Pancreas (tissue), 10 donors: ENCODE measurements around the gene CRABP2. TPM values are rescaled to one million over a fixed set of nuclear protein-coding genes. Genes with fewer than 3 reads are reported as not detected.

Experiments used
- ATAC-seq, 4 donors: fragments of 200-7000 bp; cut with Tn5 transposase; one replicate each; pipeline versions ENCODE4 v1.8.0 to v1.9.1; 2020; ENCODE audit warnings: mild to moderate bottlenecking in 4 of 4, moderate library complexity in 4 of 4
- DNase-seq, 6 donors: peaks; one replicate each; pipeline ENCODE4 v3.0.0-alpha.2; 2020
- FAIRE-seq: peaks from 2 replicates; lab custom pipeline; 2012; peaks lifted over from hg19 to GRCh38; lab: Jason Lieb, UNC
- H3K27ac ChIP-seq, 4 donors: fragments of 200-600 bp; sonication (generic); 1 replicate in 3 of 4; 2 replicates in 1 of 4; pipeline versions ENCODE4 v1.5.0 to v1.8.0; 2020
- H3K27me3 ChIP-seq, 4 donors: fragments of 200-600 bp; one replicate each; pipeline ENCODE4 v1.8.0; 2021
- H3K36me3 ChIP-seq, 3 donors: fragments of 200-600 bp; sonication (generic) in 1 of 3; one replicate each; pipeline versions ENCODE4 v1.5.0 to v1.8.0; 2020 to 2021
- H3K4me1 ChIP-seq, 3 donors: fragments of 200-600 bp; one replicate each; pipeline ENCODE4 v1.8.0; 2021
- H3K4me3 ChIP-seq, 4 donors: fragments of 200-600 bp; sonication (generic) in 2 of 4; one replicate each; pipeline versions ENCODE4 v1.5.0 to v1.8.0; 2020 to 2021
- H3K9me3 ChIP-seq, 4 donors: fragments of 200-600 bp; one replicate each; pipeline ENCODE4 v1.8.0; 2021
- CTCF ChIP-seq, 4 donors: fragments of 200-600 bp; sonication (generic) in 3 of 4; IDR thresholded peaks; one replicate each; pipeline versions ENCODE4 v1.5.0 to v1.8.0; 2021; ENCODE audit warnings: antibody characterized with exemption in 4 of 4
- WGBS, 2 donors: extraction: QIAGEN DNeasy Blood & Tissue Kit; methylation state at CpG; one replicate each; pipeline ENCODE4 v1.1.7; 2013; 5-methylcytosine and 5-hydroxymethylcytosine counted together
- intact Hi-C, 3 donors: fragments of 100-400 bp; cut with DNase I; formaldehyde crosslinking; loops; one replicate each; pipeline versions ENCODE4 v1.11.1 to v1.14.2; 2022
- polyA plus RNA-seq, 2 donors: library from polyadenylated mRNA; stranded (reverse); fragments of 200-250 nt; gene quantifications; one replicate each; pipeline ENCODE4 v1.2.3, GENCODE V29; 2013
- total RNA-seq, 6 donors: library from RNA; stranded (reverse); fragmentation: NEBNext Ultra II Directional in 4 of 6; extraction: Animal tissue kit (Norgen Biotek cat#: 25700) in 4 of 6; gene quantifications; one replicate each; pipeline versions ENCODE4 v1.2.1 to v1.2.4, GENCODE V29; 2021 to 2023
- donor health status: healthy with polysubstance abuse.
- donor health status: DM: no; HTN: no; CAD: no; lungs with moderate emphysema.
- donor health status: DM: no; HTN: no; CAD: no.
- donor health status: control.
- donor health status: control.
- donor health status: Bipolar disorder and iron deficiency.
- donor health status: DM: yes; HTN: yes; CAD: no.
- donor health status: DM: no; HTN: no; CAD: no.
- donor health status: DM: no; HTN: no; CAD: no.
- donor health status: DM: yes; HTN: yes; CAD: no.

Gene CRABP2
- total and polyA plus RNA-seq, 8 donors = 0.38 to 5.0 (median 2.4) TPM

DNA sequence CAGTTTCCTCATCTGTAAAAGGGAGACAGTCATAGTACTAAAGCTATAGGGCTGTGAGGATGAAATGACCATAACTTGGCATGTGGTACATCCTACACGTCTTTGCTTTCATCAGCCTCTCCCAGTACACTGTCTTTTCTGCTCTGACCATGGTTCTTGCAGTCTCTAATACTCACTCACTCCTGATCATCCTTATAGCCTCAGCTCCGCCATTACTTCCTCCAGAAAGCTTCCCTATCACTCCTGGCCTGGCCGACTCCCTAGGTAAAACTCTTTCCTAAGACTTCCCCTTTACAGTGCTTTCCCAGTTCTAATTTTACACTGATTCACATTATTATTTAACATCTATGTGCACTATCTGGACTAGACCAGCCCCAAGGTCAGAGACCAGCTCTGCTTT lies 40.5 kb upstream of the CRABP2 start:
- no peak for FAIRE-seq
- no peak for TF ChIP-seq CTCF (IDR thresholded peaks at IDR 0.05)
- peaks cover 22 to 32% (median 26%) of the 10 kb centered on the region in 3 donors for H3K4me1 ChIP-seq

DNA sequence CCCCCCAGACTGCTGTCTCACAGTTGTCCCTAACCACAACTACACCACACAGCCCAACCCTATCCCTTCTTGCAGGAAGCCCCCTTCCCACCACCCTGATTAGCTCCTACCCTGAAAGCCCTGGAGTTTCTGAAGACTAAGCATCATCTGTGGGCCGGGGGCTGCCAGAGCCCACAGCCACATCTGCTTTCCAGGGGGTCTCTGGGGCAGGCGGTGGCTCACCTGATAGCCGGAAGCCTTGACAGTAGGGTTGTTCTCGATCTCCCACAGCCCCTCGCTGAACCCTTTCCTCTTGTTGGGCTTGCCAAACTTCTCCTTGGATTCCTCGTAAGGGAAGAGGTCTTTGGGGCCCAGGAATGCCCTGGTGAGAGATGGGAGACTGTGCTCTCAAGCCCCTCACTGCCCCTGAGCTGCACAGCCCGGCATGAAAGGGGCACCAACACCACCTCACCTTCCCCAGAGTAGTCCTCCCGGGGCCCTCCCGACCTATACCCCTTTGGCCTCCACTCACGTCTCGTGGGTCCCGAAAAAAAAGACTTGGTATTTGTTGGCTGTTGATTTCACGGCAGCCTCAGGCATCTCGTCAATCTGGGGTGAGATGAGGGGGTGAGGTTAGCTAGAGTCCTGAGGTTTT lies 39.5 kb upstream of the CRABP2 start:
- intact Hi-C loops = no loop called here
- DNase-seq = no peak

More for the DNA sequence above, 40.5 kb upstream of the CRABP2 start:
- Histone ChIP-seq H3K9me3 (no peaks in the 10 kb centered on the region), H3K4me3 (peak overlapping the region in 1 of 4 donors; percentile 93), H3K27me3 (no peaks in the 10 kb centered on the region), H3K36me3 (peaks cover 0 to 14% (median 8%) of the 10 kb centered on the region in 3 donors), H3K27ac (peak overlapping the region; percentile 93 to 99 (median 96))
- WGBS, 2 donors = 48 to 51% methylated on average over 3 of the region's 3 CpGs
- DNase-seq (no peak), ATAC-seq (no peak)
- intact Hi-C loops = no loop called here

DNA sequence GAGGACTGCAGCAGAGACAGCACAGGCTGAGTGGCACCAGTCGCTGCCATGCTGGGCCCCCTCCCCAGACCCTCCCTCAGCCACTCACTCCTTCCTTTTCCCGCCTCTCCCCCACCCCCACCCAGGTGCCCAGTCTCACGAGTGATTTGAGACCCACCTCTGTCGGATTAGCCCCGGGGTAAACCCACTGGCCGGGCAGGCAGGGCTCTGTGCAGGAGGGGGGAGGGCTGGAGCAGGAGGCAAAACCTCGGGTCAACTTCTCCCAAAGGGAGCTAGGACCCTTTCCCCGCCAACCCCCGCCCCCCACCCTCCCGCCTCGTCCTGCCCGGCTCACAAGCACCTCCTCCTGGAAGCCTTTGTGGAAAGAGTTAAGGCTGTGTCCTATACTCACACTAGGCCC lies 39.0 kb upstream of the CRABP2 start:
- no peak for TF ChIP-seq CTCF (IDR thresholded peaks at IDR 0.05)
- intact Hi-C loops = no loop called here
- Histone ChIP-seq H3K27me3 (no peaks in the 10 kb centered on the region), H3K36me3 (peaks cover 0 to 14% (median 8%) of the 10 kb centered on the region in 3 donors), H3K9me3 (no peaks in the 10 kb centered on the region), H3K27ac (peak overlapping the region in 1 of 4 donors; percentile 8), H3K4me3 (no peak overlapping the region), H3K4me1 (peaks cover 19 to 34% (median 26%) of the 10 kb centered on the region in 3 donors)
- 71 to 74% methylated on average over 12 of the region's 12 CpGs for WGBS, 2 donors
- FAIRE-seq = no peak
- DNase-seq = no peak
- no peak for ATAC-seq

More for the DNA sequence above, 39.5 kb upstream of the CRABP2 start:
- Histone ChIP-seq H3K36me3 (peaks cover 0 to 14% (median 8%) of the 10 kb centered on the region in 3 donors), H3K9me3 (no peaks in the 10 kb centered on the region), H3K4me1 (peaks cover 22 to 35% (median 26%) of the 10 kb centered on the region in 3 donors), H3K4me3 (no peak overlapping the region), H3K27me3 (no peaks in the 10 kb centered on the region), H3K27ac (no peak overlapping the region)
- TF ChIP-seq CTCF (IDR thresholded peaks at IDR 0.05) = no peak
- 81 to 88% methylated on average over 14 of the region's 14 CpGs for WGBS, 2 donors
- ATAC-seq = no peak
- no peak for FAIRE-seq

- intact Hi-C loops = no loop called here
- peak overlapping the region in 1 of 4 donors; percentile 8 for H3K27ac ChIP-seq
- H3K4me3 ChIP-seq = no peak overlapping the region
- peaks cover 12 to 30% (median 22%) of the 10 kb centered on the region in 3 donors for H3K4me1 ChIP-seq
- TF ChIP-seq CTCF (IDR thresholded peaks at IDR 0.05) = no peak
- DNase-seq (peak in 1 of 6 donors; percentile 75), FAIRE-seq (no peak), ATAC-seq (no peak)
- peaks cover 0 to 14% (median 8%) of the 10 kb centered on the region in 3 donors for H3K36me3 ChIP-seq
- no peaks in the 10 kb centered on the region for H3K27me3 ChIP-seq
- 83 to 85% methylated on average over 14 of the region's 14 CpGs for WGBS, 2 donors
- H3K9me3 ChIP-seq = no peaks in the 10 kb centered on the region
Measured at GRCh38 chr1:156743367-156744302, 38.3 kb upstream of the CRABP2 start.
